HG03175 (cell line): ENCODE results near the gene CDH16.
A peak's percentile ranks its signal among the peaks of the same experiment; 100 is the strongest.
"Not testable (repeated sequence)": the region's sequence is repeated elsewhere in the genome, so short reads cannot be mapped to it uniquely, and the experiment has no call there.

Source experiments
- ATAC-seq: cut with Tn5 transposase; IDR thresholded peaks from one replicate; pipeline ENCODE4 v1.9.1; 2021; ENCODE audit warnings: mild to moderate bottlenecking, moderate library complexity; ENCODE audit not compliant: unreplicated experiment

Gene CDH16

GRCh38 chr16:66948134-66948836 is 29.6 kb upstream of the CDH16 start:
- peak; percentile 4 for ATAC-seq

GRCh38 chr16:66947302-66948065 is 28.8 kb upstream of the CDH16 start:
- peak; percentile 71 for ATAC-seq

- ATAC-seq = no peak
Observed at GRCh38 chr16:66946974-66947301, 28.3 kb upstream of the CDH16 start.

- no peak for ATAC-seq
Observed at GRCh38 chr16:66946541-66946940, 27.9 kb upstream of the CDH16 start.

- ATAC-seq = no peak
Observed at GRCh38 chr16:66945939-66946338, 27.3 kb upstream of the CDH16 start.

GRCh38 chr16:66944971-66945370 is 26.3 kb upstream of the CDH16 start:
- ATAC-seq = not testable (repeated sequence)

- no peak for ATAC-seq
Observed at GRCh38 chr16:66944054-66944441, 25.4 kb upstream of the CDH16 start.

- no peak for ATAC-seq
Observed at GRCh38 chr16:66943426-66944053, 24.9 kb upstream of the CDH16 start.

- no peak for ATAC-seq
Observed at GRCh38 chr16:66942981-66943380, 24.3 kb upstream of the CDH16 start.

- ATAC-seq = no peak
Observed at GRCh38 chr16:66940236-66940635, 21.6 kb upstream of the CDH16 start.

GRCh38 chr16:66939366-66939765 is 20.7 kb upstream of the CDH16 start:
- no peak for ATAC-seq

- no peak for ATAC-seq
Observed at GRCh38 chr16:66937725-66938337, 19.1 kb upstream of the CDH16 start.

- ATAC-seq = no peak
Observed at GRCh38 chr16:66936889-66937554, 18.3 kb upstream of the CDH16 start.

- no peak for ATAC-seq
Observed at GRCh38 chr16:66936462-66936861, 17.8 kb upstream of the CDH16 start.

- no peak for ATAC-seq
Observed at GRCh38 chr16:66935314-66936011, 16.8 kb upstream of the CDH16 start, which contains the start of gene CES2. Gene CES2 (plus strand): TSS chr16:66935516. CDS start chr16:66935636, 120 bp downstream.

- ATAC-seq = peak; percentile 2
Observed at GRCh38 chr16:66934839-66935313, 16.2 kb upstream of the CDH16 start.

- ATAC-seq = peak; percentile 85
Observed at GRCh38 chr16:66934138-66934838, 15.6 kb upstream of the CDH16 start, which contains the start of gene CIAO2B. Gene CIAO2B (minus strand): TSS chr16:66934402. CDS start chr16:66934364, 38 bp downstream.

GRCh38 chr16:66933776-66934137 is 15.1 kb upstream of the CDH16 start:
- peak; percentile 8 for ATAC-seq

GRCh38 chr16:66932076-66932475 is 13.4 kb upstream of the CDH16 start:
- no peak for ATAC-seq

- no peak for ATAC-seq
Observed at GRCh38 chr16:66931665-66932064, 13.0 kb upstream of the CDH16 start.
